IMR-90 (cell line): ENCODE data around the gene SPRED3. TPM values are rescaled to one million over a fixed set of nuclear protein-coding genes. Genes with fewer than 3 reads are reported as not detected.

Source experiments
- ATAC-seq: fragments of 200-7000 bp; cut with Tn5 transposase; 2 replicates; pipeline ENCODE4 v1.9.1; 2020; ENCODE audit warnings: low read depth, mild to moderate bottlenecking, moderate library complexity
- BruUV-seq: library from RNA; stranded (reverse); fragments of 400-500 nt; replicated peaks from 2 replicates; lab custom pipeline; 2021; lab: Mats Ljungman, UMichigan
- CTCF ChIA-PET: fragments of 300-600 bp; formaldehyde crosslinking; extraction: SDS; loops from one replicate; lab custom pipeline; 2021; ENCODE audit warnings: antibody characterized with exemption; lab: Yijun Ruan, JAX
- POLR2A ChIA-PET: fragments of 300-600 bp; sonication (Branson Sonifier 250); formaldehyde crosslinking; loops from one replicate; lab custom pipeline; 2022; ENCODE audit warnings: antibody characterized with exemption; ENCODE audit not compliant: unreplicated experiment; lab: Charles Lee
- DNase-seq: peaks from one replicate; pipeline ENCODE4 v3.0.0; 2013
- H2AFZ ChIP-seq: replicated peaks from 2 replicates; pipeline ENCODE3; 2013; ENCODE audit warnings: low read length, mild to moderate bottlenecking; ENCODE audit not compliant: poor library complexity
- H2AK5ac ChIP-seq: 2 replicates; pipeline ENCODE4 v1.6.1; 2013; ENCODE audit warnings: low read depth, low read length, inconsistent platforms
- H2AK9ac ChIP-seq: replicated peaks from 2 replicates; pipeline ENCODE3; 2013; ENCODE audit warnings: mild to moderate bottlenecking, low read depth, low read length, moderate library complexity; ENCODE audit not compliant: poor library complexity
- H2BK120ac ChIP-seq: 2 replicates; pipeline ENCODE4 v1.6.1; 2013; ENCODE audit warnings: low read depth, low read length, inconsistent platforms
- H2BK15ac ChIP-seq: 3 replicates; pipeline ENCODE4 v1.6.1; 2013; ENCODE audit warnings: low read depth, low read length, inconsistent platforms
- H2BK20ac ChIP-seq: 2 replicates; pipeline ENCODE4 v1.6.1; 2013; ENCODE audit warnings: low read depth, mild to moderate bottlenecking, inconsistent platforms, low read length, moderate library complexity
- H2BK5ac ChIP-seq: 2 replicates; pipeline ENCODE4 v1.6.1; 2013; ENCODE audit warnings: mild to moderate bottlenecking, low read depth, low read length, inconsistent platforms; ENCODE audit not compliant: poor library complexity, severe bottlenecking
- H3K14ac ChIP-seq: replicated peaks from 2 replicates; pipeline ENCODE4 v1.6.1; 2013; ENCODE audit warnings: low read depth, low read length, inconsistent platforms
- H3K18ac ChIP-seq: 2 replicates; pipeline ENCODE4 v1.6.1; 2013; ENCODE audit warnings: low read depth, low read length, control low read depth
- H3K23ac ChIP-seq: 2 replicates; pipeline ENCODE4 v1.6.1; 2013; ENCODE audit warnings: low read depth, low read length, inconsistent platforms
- H3K27ac ChIP-seq: 2 replicates; pipeline ENCODE4 v1.5.1; 2013; ENCODE audit warnings: mild to moderate bottlenecking, control low read depth, low read length; ENCODE audit not compliant: insufficient read depth
- H3K27me3 ChIP-seq: 2 replicates; pipeline ENCODE4 v1.6.1; 2013; ENCODE audit warnings: low read length; ENCODE audit not compliant: control insufficient read depth, insufficient read depth
- H3K36me3 ChIP-seq: 2 replicates; pipeline ENCODE4 v1.6.1; 2013; ENCODE audit warnings: low read length, mixed read lengths; ENCODE audit not compliant: control insufficient read depth, insufficient read depth
- H3K4ac ChIP-seq: 2 replicates; pipeline ENCODE4 v1.6.1; 2013; ENCODE audit warnings: low read depth, low read length, inconsistent platforms
- H3K4me1 ChIP-seq: 2 replicates; pipeline ENCODE4 v1.6.1; 2013; ENCODE audit warnings: low read length, mixed read lengths; ENCODE audit not compliant: control insufficient read depth, insufficient read depth
- H3K4me2 ChIP-seq: 2 replicates; pipeline ENCODE4 v1.6.1; 2013; ENCODE audit warnings: low read depth, mild to moderate bottlenecking, control low read depth, low read length, moderate library complexity
- H3K4me3 ChIP-seq: 2 replicates; pipeline ENCODE4 v1.5.1; 2013; ENCODE audit warnings: low read depth, mild to moderate bottlenecking, control low read depth, low read length, moderate library complexity; ENCODE audit not compliant: insufficient read depth
- H3K56ac ChIP-seq: 2 replicates; pipeline ENCODE4 v1.6.1; 2013; ENCODE audit warnings: low read length, inconsistent platforms; ENCODE audit not compliant: insufficient read depth; ENCODE audit errors: extremely low read depth
- H3K79me1 ChIP-seq, 2 experiments: 2 replicates each; pipeline ENCODE4 v1.6.1; 2013; ENCODE audit warnings: low read length in 2 of 2, inconsistent platforms in 1 of 2, low read depth in 1 of 2
- H3K9ac ChIP-seq: 2 replicates; pipeline ENCODE4 v1.6.1; 2013; ENCODE audit warnings: low read depth, low read length, control low read depth
- H3K9me1 ChIP-seq: 2 replicates; pipeline ENCODE4 v1.6.1; 2013; ENCODE audit warnings: low read length, inconsistent platforms; ENCODE audit not compliant: insufficient read depth
- H3K9me3 ChIP-seq: 2 replicates; pipeline ENCODE4 v1.6.1; 2013; ENCODE audit warnings: low read length; ENCODE audit not compliant: control insufficient read depth, insufficient read depth
- H4K20me1 ChIP-seq: 2 replicates; pipeline ENCODE4 v1.6.1; 2013; ENCODE audit warnings: low read length, inconsistent platforms; ENCODE audit not compliant: insufficient read depth
- H4K5ac ChIP-seq: 2 replicates; pipeline ENCODE4 v1.6.1; 2013; ENCODE audit warnings: mild to moderate bottlenecking, low read depth, low read length, control low read depth
- H4K8ac ChIP-seq, 2 experiments: 2 replicates each; pipeline ENCODE4 v1.6.1; 2013; ENCODE audit warnings: low read depth in 2 of 2, low read length in 2 of 2, control low read depth in 1 of 2, inconsistent platforms in 1 of 2
- H4K91ac ChIP-seq: 2 replicates; pipeline ENCODE4 v1.6.1; 2013; ENCODE audit warnings: low read depth, low read length, inconsistent platforms; ENCODE audit not compliant: insufficient read depth
- RCOR1 ChIP-seq: IDR thresholded peaks from 2 replicates; pipeline ENCODE4 v1.6.1; 2012; ENCODE audit warnings: mild to moderate bottlenecking, low read length, improper control_type of control experiment; ENCODE audit not compliant: insufficient replicate concordance
- WGBS, 2 experiments: methylation state at CpG; one replicate each; pipeline versions ENCODE4 v1.1.5 to v1.1.7; 2013; ENCODE audit warnings: missing lambda C conversion rate in 2 of 2; ENCODE audit not compliant: insufficient read length in 1 of 2; ENCODE audit errors: extremely low coverage in 2 of 2; 5-methylcytosine and 5-hydroxymethylcytosine counted together
- dilution Hi-C: fragments of 300-500 bp; cut with HindIII; formaldehyde crosslinking; loops from one replicate; pipeline ENCODE4 v1.14.3; 2018; ENCODE audit warnings: low sequenced_read_pairs; ENCODE audit not compliant: unreplicated experiment
- in situ Hi-C: fragments of 300-500 bp; cut with MboI; formaldehyde crosslinking; loops from 3 replicates; pipeline ENCODE4 v1.14.3; 2019; ENCODE audit warnings: low sequenced_read_pairs, inconsistent platforms, mixed read lengths
- intact Hi-C: fragments of 100-400 bp; cut with micrococcal nuclease; formaldehyde crosslinking; loops from 2 replicates; pipeline ENCODE4 v1.10.0; 2022
- polyA plus RNA-seq, 3 experiments: library from polyadenylated mRNA; depleted of rRNA; stranded (reverse); fragments of >200 nt; gene quantifications; 2 replicates each; pipeline ENCODE4 v1.2.3, GENCODE V29; 2012; ENCODE audit warnings: low replicate concordance in 1 of 3
- total RNA-seq: library from RNA; depleted of rRNA; stranded (reverse); fragments of >200 nt; gene quantifications from 2 replicates; pipeline ENCODE4 v1.2.3, GENCODE V29; 2012

SPRED3 gene
- total and polyA plus RNA-seq, 2 of the 4 experiments (the other 2 are of a cell fraction), result 0.90 to 7.9 TPM

- H3K79me1 ChIP-seq, result no peaks in the 10 kb centered on the region
- POLR2A ChIA-PET, result no interaction called here
- dilution Hi-C loops (no loop called here), in situ Hi-C loops (no loop called here), intact Hi-C loops (no loop called here)
- no peak overlapping the region for H2AK5ac ChIP-seq
- no TSS peak for BruUV-seq
- H2AK9ac ChIP-seq, result no peak overlapping the region
- no peaks in the 10 kb centered on the region for H4K20me1 ChIP-seq
- no peak overlapping the region for H2BK20ac ChIP-seq
- H3K4me2 ChIP-seq, result no peak overlapping the region
- H3K4me1 ChIP-seq, result no peaks in the 10 kb centered on the region
- no peak overlapping the region for H2AFZ ChIP-seq
- H3K9me1 ChIP-seq, result no peaks in the 10 kb centered on the region
- H3K4ac ChIP-seq, result no peak overlapping the region
- no peak overlapping the region for H3K9ac ChIP-seq
- H3K4me3 ChIP-seq, result no peak overlapping the region
- no peak for ATAC-seq
- no peak overlapping the region for H4K8ac ChIP-seq
- H4K5ac ChIP-seq, result no peak overlapping the region
- WGBS, 2 experiments, result 60% methylated on average over 3 of the region's 15 CpGs; no CpG with 5 or more reads in 1 of the 2 experiments
- no peak for DNase-seq
- no peak overlapping the region for H3K23ac ChIP-seq
- no peak overlapping the region for H4K91ac ChIP-seq
- no peak for TF ChIP-seq RCOR1
- no peak overlapping the region for H3K27ac ChIP-seq
- H3K14ac ChIP-seq, result no peak overlapping the region
- no peak overlapping the region for H3K56ac ChIP-seq
- no peaks in the 10 kb centered on the region for H3K36me3 ChIP-seq
- no peak overlapping the region for H3K18ac ChIP-seq
- no peaks in the 10 kb centered on the region for H3K9me3 ChIP-seq
- peaks cover 7% of the 10 kb centered on the region; the same call in 1 of the 2 replicates for H3K27me3 ChIP-seq
- H2BK15ac ChIP-seq, result no peak overlapping the region
- CTCF ChIA-PET, result no interaction called here
- H2BK120ac ChIP-seq, result no peak overlapping the region
- no peak overlapping the region for H2BK5ac ChIP-seq
Measured at GRCh38 chr19:38443458-38443999, 55.0 kb downstream of the SPRED3 start.
